H1 (cell line): Measurements from ENCODE around the gene ETNK1. TPM values are rescaled to one million over a fixed set of nuclear protein-coding genes. Genes with fewer than 3 reads are reported as not detected.

Source experiments
- CTCF ChIA-PET: fragments of 300-600 bp; sonication (Branson Sonifier 250); formaldehyde crosslinking; loops from one replicate; lab custom pipeline; 2021; ENCODE audit not compliant: partially characterized antibody; lab: Charles Lee
- POLR2A ChIA-PET: fragments of 300-600 bp; sonication (Branson Sonifier 250); formaldehyde crosslinking; loops from one replicate; lab custom pipeline; 2021; ENCODE audit warnings: inconsistent platforms; ENCODE audit not compliant: partially characterized antibody; lab: Charles Lee
- DNase-seq, 2 experiments: peaks; one replicate each; pipeline versions ENCODE4 v3.0.0 to v3.0.0-alpha.2; 2010 to 2022; ENCODE audit warnings: low spot score in 2 of 2, low read depth in 1 of 2, mixed read lengths in 1 of 2
- FAIRE-seq: peaks from 2 replicates; lab custom pipeline; 2011; peaks lifted over from hg19 to GRCh38; lab: Jason Lieb, UNC
- H2AFZ ChIP-seq: 2 replicates; pipeline ENCODE4 v1.8.1; 2012; ENCODE audit warnings: low read length, inconsistent platforms
- H2AK5ac ChIP-seq: 2 replicates; pipeline ENCODE4 v1.6.1; 2013; ENCODE audit warnings: low read depth, low read length
- H2BK120ac ChIP-seq: replicated peaks from 2 replicates; pipeline ENCODE3; 2013; ENCODE audit warnings: low read depth, low read length, inconsistent platforms
- H2BK12ac ChIP-seq: 2 replicates; pipeline ENCODE4 v1.6.1; 2013; ENCODE audit warnings: low read depth, low read length
- H2BK15ac ChIP-seq: 2 replicates; pipeline ENCODE4 v1.6.1; 2013; ENCODE audit warnings: low read length
- H2BK20ac ChIP-seq: 2 replicates; pipeline ENCODE4 v1.6.1; 2013; ENCODE audit warnings: low read length
- H2BK5ac ChIP-seq: 2 replicates; pipeline ENCODE4 v1.6.1; 2013; ENCODE audit warnings: low read depth, low read length
- H3K14ac ChIP-seq: 2 replicates; pipeline ENCODE4 v1.6.1; 2013; ENCODE audit warnings: inconsistent platforms; ENCODE audit not compliant: insufficient read length
- H3K18ac ChIP-seq: 2 replicates; pipeline ENCODE4 v1.6.1; 2013; ENCODE audit warnings: low read length; ENCODE audit errors: extremely low read depth
- H3K23ac ChIP-seq: 2 replicates; pipeline ENCODE4 v1.6.1; 2013; ENCODE audit warnings: inconsistent platforms; ENCODE audit not compliant: insufficient read length
- H3K23me2 ChIP-seq: 2 replicates; pipeline ENCODE4 v1.6.1; 2013; ENCODE audit warnings: low read depth, low read length
- H3K27ac ChIP-seq: 2 replicates; pipeline ENCODE4 v1.6.1; 2011; ENCODE audit warnings: low read depth, low read length, inconsistent platforms
- H3K27me3 ChIP-seq, 4 experiments: replicated peaks in 1 of 4; 1 replicate in 1 of 4; 2 replicates in 3 of 4; pipeline versions ENCODE4 v1.6.1 to v1.8.1; 2011 to 2013; ENCODE audit warnings: low read length in 3 of 4, mild to moderate bottlenecking in 3 of 4, inconsistent platforms in 2 of 4, mixed read lengths in 2 of 4, moderate library complexity in 1 of 4; ENCODE audit not compliant: control insufficient read depth in 3 of 4, insufficient read depth in 3 of 4; ENCODE audit errors: extremely low read depth in 1 of 4
- H3K36me3 ChIP-seq, 4 experiments: 2 replicates each; pipeline versions ENCODE4 v1.6.1 to v1.8.1; 2011 to 2013; ENCODE audit warnings: mild to moderate bottlenecking in 4 of 4, low read length in 3 of 4, moderate library complexity in 2 of 4, control low read depth in 1 of 4, inconsistent platforms in 1 of 4; ENCODE audit not compliant: insufficient read depth in 4 of 4, control insufficient read depth in 2 of 4
- H3K4ac ChIP-seq: replicated peaks from 2 replicates; pipeline ENCODE3; 2013; ENCODE audit warnings: low read length, low read depth, mixed read lengths, inconsistent platforms; ENCODE audit not compliant: insufficient read length
- H3K4me1 ChIP-seq, 4 experiments: replicated peaks in 1 of 4; 1 replicate in 1 of 4; 2 replicates in 3 of 4; pipeline versions ENCODE4 v1.6.1 to v1.8.1; 2011 to 2013; ENCODE audit warnings: low read length in 3 of 4, inconsistent platforms in 2 of 4, mixed read lengths in 1 of 4; ENCODE audit not compliant: insufficient read depth in 4 of 4, control insufficient read depth in 3 of 4
- H3K4me2 ChIP-seq, 2 experiments: 2 replicates each; pipeline versions ENCODE4 v1.6.1 to v1.8.1; 2011 to 2013; ENCODE audit warnings: low read depth in 2 of 2, low read length in 2 of 2, control low read depth in 1 of 2, inconsistent platforms in 1 of 2, mild to moderate bottlenecking in 1 of 2; ENCODE audit not compliant: insufficient read depth in 1 of 2
- H3K4me3 ChIP-seq, 4 experiments: fragments of 200-600, 300-600 bp in 1 of 4; sonication (generic), shearing (Covaris generic), sonication (Bioruptor Twin) in 1 of 4; 2 replicates each; pipeline versions ENCODE4 v1.5.1 to v1.8.1; 2011 to 2016; ENCODE audit warnings: low read length in 4 of 4, low read depth in 3 of 4, control low read depth in 2 of 4, inconsistent platforms in 2 of 4, mild to moderate bottlenecking in 2 of 4, mixed read lengths in 1 of 4, moderate library complexity in 1 of 4; ENCODE audit not compliant: insufficient read depth in 2 of 4; ENCODE audit errors: extremely low read depth in 1 of 4
- H3K56ac ChIP-seq: replicated peaks from 2 replicates; pipeline ENCODE3; 2013; ENCODE audit warnings: low read depth, mild to moderate bottlenecking, mixed read lengths, low read length, inconsistent platforms; ENCODE audit not compliant: insufficient read length
- H3K79me1 ChIP-seq: 2 replicates; pipeline ENCODE4 v1.6.1; 2013; ENCODE audit warnings: low read depth, low read length, control low read depth
- H3K79me2 ChIP-seq, 2 experiments: 2 replicates each; pipeline versions ENCODE4 v1.6.1 to v1.8.1; 2012 to 2013; ENCODE audit warnings: low read length in 2 of 2, mild to moderate bottlenecking in 2 of 2, inconsistent platforms in 1 of 2; ENCODE audit not compliant: insufficient read depth in 2 of 2, control insufficient read depth in 1 of 2
- H3K9ac ChIP-seq, 4 experiments: replicated peaks in 1 of 4; 1 replicate in 1 of 4; 2 replicates in 3 of 4; pipeline versions ENCODE4 v1.6.1 to v1.8.1; 2011 to 2013; ENCODE audit warnings: low read depth in 3 of 4, low read length in 3 of 4, control low read depth in 2 of 4, mild to moderate bottlenecking in 2 of 4, moderate library complexity in 2 of 4, inconsistent platforms in 1 of 4; ENCODE audit errors: extremely low read depth in 1 of 4
- H3K9me3 ChIP-seq, 2 experiments: 2 replicates each; pipeline versions ENCODE4 v1.6.1 to v1.8.1; 2012 to 2013; ENCODE audit warnings: mild to moderate bottlenecking in 2 of 2, moderate library complexity in 2 of 2, control low read depth in 1 of 2, inconsistent platforms in 1 of 2, low read depth in 1 of 2, low read length in 1 of 2, mixed read lengths in 1 of 2; ENCODE audit not compliant: insufficient read depth in 2 of 2
- H4K20me1 ChIP-seq, 2 experiments: replicated peaks in 1 of 2; 2 replicates each; pipeline versions ENCODE3 to v1.8.1; 2011 to 2013; ENCODE audit warnings: inconsistent platforms in 2 of 2, low read length in 2 of 2, mild to moderate bottlenecking in 1 of 2; ENCODE audit not compliant: insufficient read depth in 2 of 2, control insufficient read depth in 1 of 2
- H4K5ac ChIP-seq: 2 replicates; pipeline ENCODE4 v1.6.1; 2013; ENCODE audit warnings: low read length, low read depth, mixed read lengths, inconsistent platforms; ENCODE audit not compliant: insufficient read length
- H4K8ac ChIP-seq: 2 replicates; pipeline ENCODE4 v1.8.0; 2013; ENCODE audit warnings: mild to moderate bottlenecking, moderate library complexity, low read length, inconsistent platforms; ENCODE audit not compliant: insufficient read depth; ENCODE audit errors: extremely low read depth
- H4K91ac ChIP-seq: replicated peaks from 2 replicates; pipeline ENCODE3; 2013; ENCODE audit warnings: low read length, mixed read lengths, inconsistent platforms; ENCODE audit not compliant: insufficient read length
- CBX5 ChIP-seq: fragments of 300-800, 300-1000 bp; sonication (generic); IDR thresholded peaks from 2 replicates; pipeline ENCODE4 v1.7.1; 2016; ENCODE audit warnings: antibody characterized with exemption, low read length, low read depth
- KDM1A ChIP-seq: fragments of 200-600, 300-600 bp; sonication (generic); IDR thresholded peaks from 2 replicates; pipeline ENCODE4 v1.7.1; 2016; ENCODE audit warnings: mild to moderate bottlenecking, low read length, borderline replicate concordance
- USF2 ChIP-seq: IDR thresholded peaks from 2 replicates; pipeline ENCODE4 v1.6.1; 2011; ENCODE audit warnings: low read length, improper control_type of control experiment
- WGBS, 2 experiments: shearing (Covaris generic) in 1 of 2; methylation state at CpG; one replicate each; pipeline versions ENCODE4 v1.1.6 to v1.1.7; 2013 to 2015; ENCODE audit warnings: low lambda C conversion rate in 2 of 2, mixed read lengths in 2 of 2, inconsistent platforms in 1 of 2, low coverage in 1 of 2, missing lambda C conversion rate in 1 of 2; ENCODE audit not compliant: insufficient replicate concordance in 2 of 2, insufficient coverage in 1 of 2, insufficient read length in 1 of 2; ENCODE audit errors: extremely low coverage in 1 of 2, missing lambda C conversion rate in 1 of 2; 5-methylcytosine and 5-hydroxymethylcytosine counted together
- polyA plus RNA-seq, 7 experiments: library from polyadenylated mRNA; depleted of rRNA in 3 of 7; stranded (reverse) in 5 of 7; unstranded in 2 of 7; fragments of >200 nt in 5 of 7; fragments of 200-250 nt in 2 of 7; gene quantifications; 1 replicate in 5 of 7; 2 replicates in 1 of 7; 4 replicates in 1 of 7; pipeline versions ENCODE4 v1.2.1 to v1.2.3, GENCODE V29; 2011 to 2013; ENCODE audit warnings: missing spikeins in 2 of 7, mixed read lengths in 2 of 7
- total RNA-seq: library from RNA; stranded (reverse); fragmentation: NEBNext Ultra II Directional; extraction: Animal tissue kit (Norgen Biotek cat#: 25700); gene quantifications from 2 replicates; pipeline ENCODE4 v1.2.1, GENCODE V29; 2021

The ETNK1 gene
- total and polyA plus RNA-seq, 2 of the 8 experiments (the other 6 are each of a cell fraction or from before 2014, with no cell fraction given), result 11.6 to 82.7 TPM

- H3K4ac ChIP-seq, result no peak overlapping the region
- H3K56ac ChIP-seq, result no peak overlapping the region
- H3K9me3 ChIP-seq, result no peaks in the 10 kb centered on the region
- H3K4me3 ChIP-seq, result no peak overlapping the region
- DNase-seq, result no peak
- H3K23ac ChIP-seq, result no peak overlapping the region
- H2BK20ac ChIP-seq, result no peak overlapping the region
- no peaks in the 10 kb centered on the region for H3K23me2 ChIP-seq
- no peak overlapping the region for H2AFZ ChIP-seq
- H3K79me1 ChIP-seq, result peaks cover 3% of the 10 kb centered on the region; the same call in 1 of the 2 replicates
- peaks cover 0 to 6% (median 2%) of the 10 kb centered on the region in 4 experiments; a peak in 4 of 7 replicates for H3K4me1 ChIP-seq
- peaks cover 0 to 15% of the 10 kb centered on the region in 2 experiments for H4K20me1 ChIP-seq
- H4K5ac ChIP-seq, result no peak overlapping the region
- ChIA-PET CTCF (no interaction called here), POLR2A (no interaction called here)
- no peak overlapping the region for H2BK15ac ChIP-seq
- no peak overlapping the region for H3K14ac ChIP-seq
- TF ChIP-seq CBX5 (no peak), USF2 (no peak), KDM1A (no peak)
- H2BK120ac ChIP-seq, result no peak overlapping the region
- H4K8ac ChIP-seq, result no peak overlapping the region
- peaks cover 0 to 19% (median 0%) of the 10 kb centered on the region in 4 experiments; a peak in 2 of 8 replicates for H3K36me3 ChIP-seq
- H3K18ac ChIP-seq, result no peak overlapping the region
- no peak overlapping the region for H3K9ac ChIP-seq
- no peak overlapping the region for H2BK5ac ChIP-seq
- no peak overlapping the region for H2AK5ac ChIP-seq
- peaks cover 0 to 71% of the 10 kb centered on the region in 2 experiments; a peak in 2 of 4 replicates for H3K79me2 ChIP-seq
- H3K27ac ChIP-seq, result no peak overlapping the region
- no peak overlapping the region for H4K91ac ChIP-seq
- H3K27me3 ChIP-seq, result no peaks in the 10 kb centered on the region
- H2BK12ac ChIP-seq, result no peak overlapping the region
- WGBS, 2 experiments, result 98% methylated on average over 3 of the region's 3 CpGs; no CpG with 5 or more reads in 1 of the 2 experiments
- no peak for FAIRE-seq
- no peak overlapping the region for H3K4me2 ChIP-seq
Measured at GRCh38 chr12:22648668-22649067, 23.7 kb downstream of the ETNK1 start.
